Effector CD8-positive, alpha-beta T cell (primary cell): ENCODE data around the gene GID4.

Source experiments
- DNase-seq: peaks from one replicate; lab custom pipeline; 2025; lab: John Stamatoyannopoulos, UW

GID4 gene

DNA sequence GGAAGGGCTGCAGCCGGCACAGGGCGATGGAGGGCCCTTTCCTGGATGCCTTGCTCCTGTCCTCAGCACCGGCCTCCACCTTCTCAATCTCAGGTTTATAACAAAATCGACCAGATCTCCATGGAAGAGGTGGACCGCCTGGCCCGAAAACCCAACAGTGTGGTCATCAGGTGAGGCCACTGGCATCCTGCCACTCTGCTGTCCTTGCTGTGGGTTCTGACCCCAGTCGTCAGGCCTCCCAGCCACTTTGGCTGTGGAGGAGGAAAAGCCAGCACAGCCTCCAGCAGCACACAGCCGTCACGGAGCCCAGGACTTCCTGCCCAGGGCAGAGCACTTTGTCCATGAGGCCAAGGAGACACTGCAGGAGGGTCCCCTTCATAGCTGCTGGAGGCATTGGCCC, 62.6 kb downstream of the GID4 start:
- DNase-seq: no peak

GRCh38 chr17:18102640-18103039, 63.4 kb downstream of the GID4 start:
- DNase-seq: no peak

- DNase-seq: no peak
These were observed 65.8 kb downstream of the GID4 start for GRCh38 chr17:18105027-18105426.

DNA sequence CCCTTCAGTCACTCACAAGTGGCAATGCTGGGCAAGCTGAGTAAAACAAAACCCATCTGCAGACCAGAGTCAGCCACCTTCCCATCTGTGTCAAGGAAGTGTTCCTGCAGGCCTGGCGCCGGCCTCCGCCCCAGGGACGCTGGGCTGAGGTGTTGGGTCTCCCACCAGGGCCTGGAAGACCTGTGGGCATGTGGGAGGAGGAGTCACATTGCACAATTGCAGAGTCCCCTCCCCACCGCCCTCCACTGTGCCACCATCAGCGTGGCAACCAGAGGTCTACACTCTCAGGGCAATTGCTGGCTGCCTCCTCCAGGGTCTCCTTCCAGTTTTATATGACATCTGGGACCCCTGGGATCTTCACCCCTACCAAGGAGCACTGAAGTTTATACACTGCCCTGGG, 66.4 kb downstream of the GID4 start:
- DNase-seq: no peak

GRCh38 chr17:18106211-18106610, 67.0 kb downstream of the GID4 start:
- no peak for DNase-seq

DNA sequence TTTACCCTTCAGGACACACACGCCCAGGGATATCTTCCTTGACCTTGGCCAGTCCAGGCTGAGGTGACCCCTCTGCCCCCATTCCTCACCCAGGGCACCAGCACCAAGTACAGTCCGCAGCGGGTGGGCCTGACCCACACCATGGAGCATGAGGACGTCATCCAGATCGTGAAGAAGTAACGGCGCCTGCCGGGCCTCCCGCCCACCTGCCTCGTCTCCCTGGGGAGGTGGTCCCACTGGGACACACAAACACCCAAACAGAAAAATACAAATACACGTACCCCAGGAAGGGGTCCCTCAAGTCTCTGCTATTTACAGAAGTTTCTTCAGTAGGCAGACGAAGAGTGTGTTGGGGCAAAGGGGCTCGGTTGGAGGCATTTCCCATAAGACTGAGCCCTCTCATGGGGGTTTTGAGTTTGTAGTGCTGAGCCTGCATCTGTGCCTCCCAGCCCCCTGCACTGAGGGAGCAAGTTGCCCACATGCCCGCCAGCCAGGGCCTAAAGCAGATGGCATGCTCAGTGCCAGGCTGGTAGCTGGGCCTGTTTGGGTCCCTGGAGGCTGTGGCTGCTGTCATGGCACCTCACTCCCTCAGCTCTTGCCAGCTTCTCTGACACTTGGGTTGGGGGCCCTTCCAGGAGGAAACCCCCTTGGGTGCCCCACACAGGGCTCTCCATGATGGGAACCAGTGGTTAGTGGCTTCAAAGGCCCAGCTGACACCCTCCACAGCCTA, 68.0 kb downstream of the GID4 start:
- DNase-seq: no peak

DNA sequence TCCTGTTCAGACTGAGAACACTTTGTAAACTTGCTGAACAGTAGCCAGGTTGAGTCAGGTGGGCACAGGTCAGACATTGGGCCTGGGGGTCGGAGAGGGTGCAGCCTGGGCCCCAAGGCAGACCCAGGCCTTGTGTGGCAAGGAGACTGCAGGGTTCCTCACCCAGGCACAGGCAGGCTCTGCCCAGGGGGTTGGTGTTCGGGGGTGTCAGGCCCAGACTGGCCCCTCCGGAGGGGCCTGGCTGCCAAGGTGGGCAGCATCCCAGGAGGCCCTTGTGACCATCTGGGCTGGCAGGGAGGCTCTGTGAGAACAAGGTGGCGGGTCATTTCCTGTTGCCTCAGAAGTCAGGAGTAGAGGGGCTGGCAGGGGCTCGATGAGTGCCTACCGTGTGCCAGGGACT, 68.8 kb downstream of the GID4 start:
- DNase-seq: no peak

DNA sequence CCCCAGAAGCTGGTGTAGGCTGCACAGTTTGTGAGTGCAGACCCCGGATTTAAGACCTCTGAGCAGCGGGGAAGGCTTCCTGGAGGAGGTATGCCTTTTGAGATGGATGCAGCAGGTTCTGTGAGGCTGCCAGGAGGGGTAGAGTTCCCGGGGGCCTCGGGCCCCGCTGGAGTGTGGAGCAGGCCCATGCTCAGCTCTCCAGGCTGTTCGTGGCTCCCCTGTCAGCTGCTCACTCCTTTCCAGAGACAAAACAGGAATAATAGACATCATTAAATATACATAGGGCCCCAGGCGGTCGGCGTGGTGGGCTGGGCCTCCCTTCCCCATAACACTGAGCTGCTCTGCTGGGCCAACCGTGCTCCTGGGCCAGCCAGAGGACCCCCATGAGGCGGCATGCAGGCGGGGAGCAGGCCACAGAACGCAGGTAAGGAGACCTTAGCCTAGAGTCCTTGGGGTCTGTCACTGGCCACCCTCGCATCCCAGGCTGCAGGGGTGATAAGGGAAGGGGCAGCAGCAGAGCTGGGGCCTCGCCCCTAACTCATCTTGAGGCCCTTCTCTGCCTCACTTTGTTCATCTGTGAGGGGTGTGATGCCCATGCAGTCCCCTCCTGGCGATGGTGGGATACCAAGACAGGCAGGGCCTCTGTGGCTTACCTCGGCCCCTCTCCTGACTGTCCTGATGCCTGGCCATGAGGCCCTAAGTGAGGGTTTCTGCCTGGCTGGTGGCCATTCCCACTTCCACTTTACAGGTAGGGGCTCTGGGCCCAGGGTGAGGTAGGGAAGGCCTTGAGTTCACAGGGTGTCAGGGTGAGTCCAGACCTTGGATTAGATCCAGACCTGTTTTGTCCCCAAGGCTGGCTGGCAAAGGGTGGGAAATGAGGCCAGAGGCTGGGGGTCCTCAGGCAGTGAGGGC, 69.4 kb downstream of the GID4 start, which contains the start of gene MYO15A:
Gene MYO15A, plus strand, starts transcription at position 356 of the 912 bp plus-strand sequence. CDS start 10,045 bp downstream, outside the sequence.
- DNase-seq: no peak

DNA sequence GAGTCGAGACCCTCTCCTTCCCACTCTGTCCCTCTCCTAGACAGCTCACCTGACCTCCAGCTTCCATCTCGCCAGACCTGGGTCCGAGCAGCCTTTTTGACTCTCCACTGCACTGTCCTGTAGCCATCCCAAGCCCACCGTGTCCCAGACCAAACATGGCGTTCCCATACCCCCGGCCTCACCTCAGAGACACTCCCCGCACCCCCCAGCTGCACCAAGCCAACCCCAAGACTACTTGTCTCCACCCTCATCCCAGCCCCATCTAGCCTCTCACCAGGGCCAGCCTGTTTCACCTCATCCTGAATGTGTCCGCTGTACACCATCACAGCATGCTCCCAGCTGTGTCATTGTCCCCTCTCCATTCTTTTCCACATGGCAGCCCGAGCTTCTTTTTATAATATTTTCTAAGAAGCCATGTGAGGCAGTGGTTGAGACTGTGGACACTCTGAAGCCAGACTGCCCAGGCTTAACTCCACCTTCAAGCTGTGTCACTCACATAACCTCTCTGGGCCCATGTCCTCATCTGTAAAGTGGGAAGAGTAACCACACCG, 70.8 kb downstream of the GID4 start:
- no peak for DNase-seq

- DNase-seq: no peak
These were observed 71.5 kb downstream of the GID4 start for GRCh38 chr17:18110636-18111145.

DNA sequence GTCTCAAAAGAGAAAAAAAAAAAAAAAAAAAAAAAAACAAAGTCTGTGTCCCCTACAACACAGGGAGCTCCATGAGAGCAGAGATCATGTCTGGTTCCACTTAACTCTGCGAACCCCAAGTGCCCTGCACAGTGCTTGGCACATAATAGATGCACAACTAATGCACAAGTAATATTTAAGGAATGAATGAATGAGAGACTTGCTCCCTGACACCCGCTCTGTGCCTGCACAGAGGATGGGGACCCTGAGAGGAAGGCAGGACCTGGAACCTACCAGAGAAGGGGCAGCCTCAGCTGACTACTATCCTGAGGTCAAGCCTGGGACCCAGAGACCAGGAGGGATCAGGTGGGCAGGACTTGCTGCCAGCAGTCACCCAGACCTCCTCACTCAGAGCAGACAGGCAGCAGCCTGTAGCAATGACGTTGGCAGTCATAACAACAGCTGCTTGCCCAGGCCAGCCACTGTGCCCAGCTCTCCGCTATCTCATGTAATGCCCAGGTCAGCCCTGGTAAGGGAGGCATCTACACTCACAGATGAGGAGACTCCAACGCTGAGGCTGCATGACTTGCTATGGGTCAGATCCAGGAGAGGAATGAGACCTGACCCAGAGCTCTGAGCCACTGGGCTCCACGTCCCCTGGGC, 72.2 kb downstream of the GID4 start:
- DNase-seq: no peak

- DNase-seq: no peak
These were observed 76.3 kb downstream of the GID4 start for GRCh38 chr17:18115517-18115916.

- no peak for DNase-seq
These were observed 76.9 kb downstream of the GID4 start for GRCh38 chr17:18116078-18116477.

DNA sequence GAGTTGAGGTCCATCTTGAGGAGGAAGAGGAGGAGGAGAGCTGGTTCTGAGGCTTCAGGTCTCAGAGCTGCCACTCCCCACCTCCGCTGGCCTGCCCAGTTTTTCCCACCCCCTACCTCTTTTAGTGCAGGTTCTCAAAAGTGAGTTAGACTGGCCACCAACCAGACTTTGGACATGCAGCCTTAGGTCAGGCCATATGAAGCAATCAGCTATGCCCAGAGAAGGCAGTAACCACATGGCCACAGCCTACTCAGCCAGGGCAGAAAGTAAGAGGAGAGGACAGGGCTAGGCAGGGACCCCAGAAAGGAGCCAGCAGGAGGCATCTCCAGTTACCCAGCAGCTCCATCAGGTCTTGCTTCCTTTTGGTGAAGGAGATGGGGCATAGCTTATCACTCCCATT, 78.3 kb downstream of the GID4 start:
- no peak for DNase-seq
